Measurements from ENCODE around the gene SMURF2.
A peak's percentile ranks its signal among the peaks of the same experiment; 100 is the strongest.

SMURF2 gene

DNA sequence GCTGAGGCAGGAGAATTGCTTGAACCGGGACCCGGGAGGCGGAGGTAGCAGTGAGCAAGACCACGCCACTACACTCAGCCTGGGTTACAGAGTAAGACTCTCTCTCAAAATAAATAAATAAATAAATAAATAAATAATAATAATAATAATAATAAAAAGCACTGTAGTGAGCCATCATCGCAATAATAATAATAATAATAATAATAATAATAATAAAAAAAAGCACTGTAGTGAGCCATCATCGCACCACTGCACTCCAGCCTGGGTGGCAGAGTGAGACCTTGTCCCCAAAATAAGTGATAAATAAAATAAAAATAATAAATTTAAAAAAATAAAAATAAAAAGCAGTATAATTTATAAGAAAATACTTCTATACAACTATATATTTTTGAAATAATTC is 40.3 kb downstream of the SMURF2 start:
- ATAC-seq, result no peak
- TF ChIP-seq PATZ1 (CRISPR knock-in tag; IDR thresholded peaks at IDR 0.05; ENCODE audit: borderline replicate concordance) (no peak), SNAI2 (CRISPR knock-in tag; IDR thresholded peaks at IDR 0.05) (no peak), ESRRG (CRISPR knock-in tag; IDR thresholded peaks at IDR 0.05) (no peak)

DNA sequence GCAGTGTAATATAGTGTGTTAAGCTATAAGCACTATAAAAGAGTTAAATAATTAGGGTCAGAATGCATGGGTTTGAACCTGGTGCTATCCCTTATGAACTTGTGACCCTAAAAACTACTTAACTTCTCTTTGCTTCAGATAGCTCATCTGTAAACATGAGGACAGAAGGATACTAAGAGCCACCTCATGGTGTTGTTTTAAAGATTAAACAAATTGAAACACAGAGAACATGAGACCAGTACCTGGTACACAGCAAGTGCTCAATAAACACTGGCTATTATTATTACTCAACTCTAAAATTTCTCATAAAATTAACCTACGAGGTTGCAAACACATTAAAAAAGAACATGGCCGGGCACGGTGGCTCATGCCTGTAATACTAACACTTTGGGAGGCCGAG is 43.3 kb downstream of the SMURF2 start:
- TF ChIP-seq OSR1 (CRISPR knock-in tag; IDR thresholded peaks at IDR 0.05) (no peak), PATZ1 (CRISPR knock-in tag; IDR thresholded peaks at IDR 0.05; ENCODE audit: borderline replicate concordance) (no peak)
- no peak for ATAC-seq

DNA sequence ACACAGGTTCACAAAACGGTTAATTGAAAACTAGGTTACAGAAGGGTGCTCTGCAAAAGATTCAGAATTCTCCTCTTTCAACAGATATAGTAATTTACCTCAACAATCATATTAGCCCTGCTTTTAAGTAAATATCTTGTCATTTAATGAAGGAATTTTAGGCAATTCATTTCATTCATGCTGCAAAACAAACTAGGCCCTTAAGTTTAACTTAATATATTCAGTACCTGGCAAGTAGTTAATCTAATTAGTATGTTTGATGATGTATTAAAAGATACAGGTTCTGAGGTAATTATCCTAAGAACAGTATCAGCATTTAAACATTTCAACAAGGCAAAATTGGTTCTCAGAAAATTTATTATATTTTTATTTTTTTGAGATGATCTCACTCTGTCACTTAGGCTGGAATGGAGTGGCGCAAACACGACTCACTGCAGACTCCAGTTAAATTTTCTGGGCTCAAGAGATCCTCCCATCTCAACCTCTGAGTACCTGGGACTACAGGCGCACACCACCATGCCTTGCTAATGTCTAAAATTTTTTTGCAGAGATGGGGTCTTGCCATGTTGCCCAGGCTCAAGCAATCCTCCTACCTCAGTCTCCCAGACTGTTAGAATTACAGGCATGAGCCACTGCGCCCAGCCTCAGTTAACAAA is 44.9 kb downstream of the SMURF2 start:
- peak; percentile 83 for TF ChIP-seq TCF4 (CRISPR knock-in tag; IDR thresholded peaks at IDR 0.05; ENCODE audit: borderline replicate concordance)
- TF ChIP-seq PATZ1 (CRISPR knock-in tag; IDR thresholded peaks at IDR 0.05; ENCODE audit: borderline replicate concordance), result no peak
- no peak for TF ChIP-seq POU6F1 (CRISPR knock-in tag; IDR thresholded peaks at IDR 0.05; ENCODE audit: borderline replicate concordance, low read depth)
- peak; percentile 42 for TF ChIP-seq CREB5 (CRISPR knock-in tag; IDR thresholded peaks at IDR 0.05; ENCODE audit: low read depth)
- TF ChIP-seq TSHZ2 (CRISPR knock-in tag; IDR thresholded peaks at IDR 0.05), result peak; percentile 50; the same call in 1 of the 2 replicates
- no peak for TF ChIP-seq ARNTL (CRISPR knock-in tag; IDR thresholded peaks at IDR 0.05; ENCODE audit: borderline replicate concordance, low read depth)
- peak; percentile 88; the same call in 1 of the 2 replicates for TF ChIP-seq ZC3H10 (CRISPR knock-in tag; IDR thresholded peaks at IDR 0.05)
- TF ChIP-seq ISL1 (CRISPR knock-in tag; IDR thresholded peaks at IDR 0.05), result peak; percentile 89
- no peak for ATAC-seq

- TF ChIP-seq CREB5 (CRISPR knock-in tag; IDR thresholded peaks at IDR 0.05; ENCODE audit: low read depth), result peak; percentile 73; the same call in 1 of the 2 replicates
- TF ChIP-seq ZFP3 (CRISPR knock-in tag; IDR thresholded peaks at IDR 0.05), result no peak
- peak; percentile 83 for TF ChIP-seq ISL1 (CRISPR knock-in tag; IDR thresholded peaks at IDR 0.05)
- peak; percentile 75 for ATAC-seq
Measured at GRCh38 chr17:64615028-64615677, 47.0 kb downstream of the SMURF2 start.
